Heart left ventricle (tissue), 13 donors: Measurements from ENCODE around the gene TMEM184C.

ENCODE experiments used
- POLR2A ChIP-seq, 2 donors: fragments of 450-650 bp; IDR thresholded peaks; one replicate each; pipeline ENCODE4 v1.6.1; 2017; ENCODE audit warnings: antibody characterized with exemption in 2 of 2, mild to moderate bottlenecking in 2 of 2, moderate library complexity in 2 of 2
- TF ChIP-seq, protein P1 (sequence below), 12 donors: fragments of 200-600 bp; sonication (generic) in 4 of 12; IDR thresholded peaks; one replicate each; pipeline versions ENCODE4 v1.5.0 to v1.8.0; 2018 to 2022; ENCODE audit warnings: antibody characterized with exemption in 12 of 12, mild to moderate bottlenecking in 5 of 12
- donor health status: ischemic (EF 13 %, LVEDD 7.1; RV severe dilation, severe dysfunction).
- donor health status: DM: no; HTN: yes; CAD: no.
- donor health status: DM: no; HTN: no; CAD: no.
- donor health status: ischemic (EF 25% LVEDD 6.9; RV normal size, moderate dysfunction).
- donor health status: ischemic (EF 25% LVEDD 5.7; RV mildly dilated, moderate dysfunction).
- donor health status: ischemic (EF 35%, LVEDD 5.7; RV mildly dilated, moderate dysfunction).
- donor health status: nonischemic (EF 11% LVEDD 7.7; RV severe dilation, severe dysfunction).
- donor health status: DM: yes; HTN: yes; CAD: no.
- donor health status: PGD.
- donor health status: ischemic (EF 29% LVEDD 5.4; RV normal size, mild dysfunction).
- donor health status: nonischemic (EF 23%, LVEDD 6.1; RV moderate dilation, normal function).

DNA sequence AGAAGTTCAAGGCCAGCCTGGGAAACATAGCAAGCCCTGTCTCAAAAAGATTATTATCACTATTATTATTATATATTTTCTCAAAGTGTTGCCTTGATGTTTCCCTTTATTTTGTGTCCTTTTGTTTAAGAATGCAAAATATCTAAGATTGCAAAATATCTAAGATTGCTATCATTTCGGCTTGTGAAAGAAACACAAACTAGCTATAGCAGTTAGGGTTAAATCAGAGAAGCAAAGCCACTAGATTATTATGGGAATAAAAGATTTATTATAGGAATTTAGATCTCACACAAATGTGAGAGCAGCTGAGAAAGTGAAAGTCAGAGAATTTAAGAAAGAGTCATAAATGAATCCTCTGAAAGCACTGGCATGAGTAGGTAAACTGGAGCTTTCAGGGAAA lies 18.0 kb upstream of the TMEM184C start:
- TF ChIP-seq, protein P1, sequence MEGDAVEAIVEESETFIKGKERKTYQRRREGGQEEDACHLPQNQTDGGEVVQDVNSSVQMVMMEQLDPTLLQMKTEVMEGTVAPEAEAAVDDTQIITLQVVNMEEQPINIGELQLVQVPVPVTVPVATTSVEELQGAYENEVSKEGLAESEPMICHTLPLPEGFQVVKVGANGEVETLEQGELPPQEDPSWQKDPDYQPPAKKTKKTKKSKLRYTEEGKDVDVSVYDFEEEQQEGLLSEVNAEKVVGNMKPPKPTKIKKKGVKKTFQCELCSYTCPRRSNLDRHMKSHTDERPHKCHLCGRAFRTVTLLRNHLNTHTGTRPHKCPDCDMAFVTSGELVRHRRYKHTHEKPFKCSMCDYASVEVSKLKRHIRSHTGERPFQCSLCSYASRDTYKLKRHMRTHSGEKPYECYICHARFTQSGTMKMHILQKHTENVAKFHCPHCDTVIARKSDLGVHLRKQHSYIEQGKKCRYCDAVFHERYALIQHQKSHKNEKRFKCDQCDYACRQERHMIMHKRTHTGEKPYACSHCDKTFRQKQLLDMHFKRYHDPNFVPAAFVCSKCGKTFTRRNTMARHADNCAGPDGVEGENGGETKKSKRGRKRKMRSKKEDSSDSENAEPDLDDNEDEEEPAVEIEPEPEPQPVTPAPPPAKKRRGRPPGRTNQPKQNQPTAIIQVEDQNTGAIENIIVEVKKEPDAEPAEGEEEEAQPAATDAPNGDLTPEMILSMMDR (IDR thresholded peaks at IDR 0.05) = no peak
- TF ChIP-seq POLR2A (IDR thresholded peaks at IDR 0.05) = no peak
